Measurements from ENCODE around the gene FAM83F.

- no peak for TF ChIP-seq CTCF (IDR thresholded peaks at IDR 0.05)
- no peak for TF ChIP-seq EP300 (IDR thresholded peaks at IDR 0.05)
Observed at GRCh38 chr22:39967996-39968972, 26.5 kb upstream of the FAM83F start.

Data from ovary (tissue), 3 donors.